Left ventricle myocardium inferior (tissue), 1 donor: Measurements from ENCODE around the gene TMEM25. TPM values are rescaled to one million over a fixed set of nuclear protein-coding genes. Genes with fewer than 3 reads are reported as not detected.
A peak's percentile ranks its signal among the peaks of the same experiment; 100 is the strongest.
"Not testable (repeated sequence)": the region's sequence is repeated elsewhere in the genome, so short reads cannot be mapped to it uniquely, and the experiment has no call there.

Source experiments
- DNase-seq: peaks from one replicate; pipeline ENCODE4 v3.0.0-alpha.2; 2020
- H3K27ac ChIP-seq: fragments of 200-600 bp; replicated peaks from 2 replicates; pipeline ENCODE4 v1.8.0; 2021
- H3K27me3 ChIP-seq: fragments of 200-600 bp; 2 replicates; pipeline ENCODE4 v1.8.0; 2021; ENCODE audit warnings: low read depth
- H3K36me3 ChIP-seq: fragments of 200-600 bp; 2 replicates; pipeline ENCODE4 v1.8.0; 2021
- H3K4me1 ChIP-seq: fragments of 200-600 bp; 2 replicates; pipeline ENCODE4 v1.8.0; 2021
- H3K4me3 ChIP-seq: fragments of 200-600 bp; 2 replicates; pipeline ENCODE4 v1.8.0; 2021; ENCODE audit warnings: mild to moderate bottlenecking, moderate library complexity
- H3K9me3 ChIP-seq: fragments of 200-600 bp; replicated peaks from 2 replicates; pipeline ENCODE4 v1.8.0; 2021
- CTCF ChIP-seq: fragments of 200-600 bp; IDR thresholded peaks from 2 replicates; pipeline ENCODE4 v1.8.0; 2021; ENCODE audit warnings: antibody characterized with exemption, mild to moderate bottlenecking, borderline replicate concordance
- intact Hi-C: fragments of 100-400 bp; cut with micrococcal nuclease; formaldehyde crosslinking; loops from one replicate; pipeline ENCODE4 v1.11.0; 2022
- long read RNA-seq: library from polyadenylated mRNA; unstranded; transcript quantifications from one replicate; pipeline ENCODE4 v2.0.0, GENCODE V29; 2021
- total RNA-seq: library from RNA; stranded (reverse); fragmentation: NEBNext Ultra II Directional; extraction: Animal tissue kit (Norgen Biotek cat#: 25700); gene quantifications from one replicate; pipeline ENCODE4 v1.2.1, GENCODE V29; 2021
- donor health status: DM: no; HTN: yes; CAD: no; lungs with severe emphysema.

TMEM25 gene
- 7.8 TPM for total RNA-seq
- long read RNA-seq, partial matches to known transcripts: 4 of 24 reads
- long read RNA-seq, other reads (novel, unspliced or antisense): 13 of 24 reads

GRCh38 chr11:118530683-118531596 lies at the start of gene TMEM25:
TSS of gene TMEM25 (plus strand) at chr11:118531192. CDS start at chr11:118531802, 610 bp downstream.
- DNase-seq: peak; percentile 63
- H3K36me3 ChIP-seq: no peaks in the 10 kb centered on the region
- no peak for TF ChIP-seq CTCF
- peaks cover 28% of the 10 kb centered on the region for H3K4me1 ChIP-seq
- H3K9me3 ChIP-seq: no peaks in the 10 kb centered on the region
- H3K4me3 ChIP-seq: peak within 1 kb of the TSS; percentile 84
- H3K27me3 ChIP-seq: no peaks in the 10 kb centered on the region
- intact Hi-C loops: no loop called here
- peak within 1 kb of the TSS; percentile 79 for H3K27ac ChIP-seq

GRCh38 chr11:118481238-118481637 lies 49.8 kb upstream of the TMEM25 start:
- H3K4me3 ChIP-seq, intact Hi-C loops, DNase-seq, H3K27me3 ChIP-seq, H3K4me1 ChIP-seq, H3K27ac ChIP-seq, H3K9me3 ChIP-seq: not testable (repeated sequence)
- H3K36me3 ChIP-seq: peaks cover 100% of the 10 kb centered on the region

GRCh38 chr11:118484405-118484804 lies 46.6 kb upstream of the TMEM25 start:
- Histone ChIP-seq H3K4me3 (no peak overlapping the region), H3K27ac (no peak overlapping the region), H3K9me3 (no peaks in the 10 kb centered on the region), H3K27me3 (no peaks in the 10 kb centered on the region), H3K4me1 (no peaks in the 10 kb centered on the region), H3K36me3 (peaks cover 85% of the 10 kb centered on the region)
- no peak for TF ChIP-seq CTCF
- intact Hi-C loops: no loop called here
- DNase-seq: no peak

- H3K27ac ChIP-seq: no peak overlapping the region
- TF ChIP-seq CTCF: no peak
- H3K4me3 ChIP-seq: no peak overlapping the region
- H3K36me3 ChIP-seq: peaks cover 85% of the 10 kb centered on the region
- DNase-seq: no peak
- H3K9me3 ChIP-seq: no peaks in the 10 kb centered on the region
- no peaks in the 10 kb centered on the region for H3K27me3 ChIP-seq
- H3K4me1 ChIP-seq: no peaks in the 10 kb centered on the region
- intact Hi-C loops: no loop called here
Observed at GRCh38 chr11:118485273-118485672, 45.7 kb upstream of the TMEM25 start.

GRCh38 chr11:118488480-118489109 lies 42.4 kb upstream of the TMEM25 start:
- Histone ChIP-seq H3K4me1 (peaks cover 9% of the 10 kb centered on the region), H3K27me3 (no peaks in the 10 kb centered on the region), H3K36me3 (peaks cover 84% of the 10 kb centered on the region), H3K4me3 (no peak overlapping the region), H3K9me3 (no peaks in the 10 kb centered on the region), H3K27ac (no peak overlapping the region)
- TF ChIP-seq CTCF: peak; percentile 80
- DNase-seq: peak; percentile 27
- intact Hi-C loops: no loop called here
